Stimulated activated CD4-positive, alpha-beta T cell treated with anti-CD3 and anti-CD28 coated beads, Interleukin-4, amount 100 ng/mL, for 48 hours (primary cell): ENCODE measurements around the gene CP.
"Not testable (repeated sequence)": the region's sequence is repeated elsewhere in the genome, so short reads cannot be mapped to it uniquely, and the experiment has no call there.

Source experiments
- DNase-seq, 2 donors: peaks; one replicate each; pipeline ENCODE4 v3.0.0-alpha.2; 2020; ENCODE audit warnings: low read depth in 2 of 2

The CP gene

GRCh38 chr3:149221783-149222517 is at the start of gene CP:
CP (minus strand) TSS chr3:149221829; CDS start chr3:149221792, 37 bp downstream.
- no peak for DNase-seq

GRCh38 chr3:149270180-149270579 is 48.6 kb upstream of the CP start:
- DNase-seq = no peak

GRCh38 chr3:149269687-149270086 is 48.1 kb upstream of the CP start:
- DNase-seq = no peak

DNA sequence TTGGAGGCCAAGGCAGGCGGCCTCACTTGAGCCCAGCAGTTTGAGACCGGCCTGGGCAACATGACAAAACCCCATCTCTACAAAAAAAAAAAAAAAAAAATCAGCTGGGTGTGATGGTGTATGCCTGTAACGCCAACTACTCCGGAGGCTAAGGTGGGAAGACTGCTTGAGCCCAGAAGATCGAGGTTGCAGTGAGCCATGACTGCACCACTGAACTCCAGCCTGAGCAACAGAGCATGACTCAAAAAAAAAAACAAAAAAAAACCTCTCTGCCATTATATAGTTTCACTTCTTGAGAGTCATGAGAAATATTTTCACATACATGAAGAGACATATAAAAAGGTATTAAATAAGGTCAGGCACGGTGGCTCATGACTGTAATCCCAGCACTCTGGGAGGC is 45.9 kb upstream of the CP start:
- no peak for DNase-seq

- DNase-seq = no peak
Observed at GRCh38 chr3:149266736-149267135, 45.1 kb upstream of the CP start.

GRCh38 chr3:149263856-149264255 is 42.2 kb upstream of the CP start:
- DNase-seq = no peak

GRCh38 chr3:149258714-149259113 is 37.1 kb upstream of the CP start:
- no peak for DNase-seq

DNA sequence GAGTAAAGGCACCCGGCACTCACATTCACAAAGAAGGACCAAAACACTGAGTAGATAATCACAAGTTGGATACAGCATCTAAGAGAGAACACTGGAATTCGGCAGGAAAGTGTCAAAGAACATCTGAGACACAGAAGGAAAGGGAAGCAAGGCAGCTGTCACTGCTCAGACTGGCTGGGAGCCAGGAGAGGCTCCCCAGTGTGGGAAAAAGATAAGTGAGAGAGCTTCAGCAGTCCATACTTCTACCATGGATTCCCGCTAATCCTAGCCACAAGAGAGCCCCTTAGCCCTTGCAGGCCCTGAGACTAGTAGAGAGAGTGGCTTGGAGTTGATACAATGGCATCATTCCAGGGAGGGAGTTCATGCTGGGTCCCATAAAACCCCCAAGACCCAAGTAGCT is 36.7 kb upstream of the CP start:
- no peak for DNase-seq

DNA sequence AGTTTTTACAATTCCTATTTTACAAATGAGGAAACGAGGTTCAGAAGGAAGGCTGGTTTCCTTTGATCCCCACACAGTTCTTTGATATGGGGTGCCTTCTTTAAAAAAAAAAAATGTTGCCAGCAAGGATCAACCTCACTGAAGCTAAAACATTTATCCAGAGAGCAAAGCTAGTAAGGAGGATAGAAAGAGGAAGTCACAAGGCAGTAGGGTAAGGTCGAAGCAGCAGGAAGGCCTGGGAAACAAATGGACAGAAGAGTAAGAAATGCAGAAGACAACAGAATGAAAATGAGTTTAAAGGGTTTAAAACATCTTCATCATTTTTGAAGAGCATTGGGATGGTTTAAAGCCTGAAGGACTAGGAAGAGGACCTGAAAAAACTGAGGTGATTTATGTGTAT is 30.6 kb upstream of the CP start:
- no peak for DNase-seq

- no peak for DNase-seq
Observed at GRCh38 chr3:149251186-149251585, 29.6 kb upstream of the CP start.

- peak in 1 of 2 donors; percentile 11 for DNase-seq
Observed at GRCh38 chr3:149247929-149248691, 26.5 kb upstream of the CP start.

- no peak for DNase-seq
Observed at GRCh38 chr3:149247008-149247710, 25.5 kb upstream of the CP start.

GRCh38 chr3:149245738-149246451 is 24.3 kb upstream of the CP start:
- no peak for DNase-seq

GRCh38 chr3:149243540-149243939 is 21.9 kb upstream of the CP start:
- no peak for DNase-seq

DNA sequence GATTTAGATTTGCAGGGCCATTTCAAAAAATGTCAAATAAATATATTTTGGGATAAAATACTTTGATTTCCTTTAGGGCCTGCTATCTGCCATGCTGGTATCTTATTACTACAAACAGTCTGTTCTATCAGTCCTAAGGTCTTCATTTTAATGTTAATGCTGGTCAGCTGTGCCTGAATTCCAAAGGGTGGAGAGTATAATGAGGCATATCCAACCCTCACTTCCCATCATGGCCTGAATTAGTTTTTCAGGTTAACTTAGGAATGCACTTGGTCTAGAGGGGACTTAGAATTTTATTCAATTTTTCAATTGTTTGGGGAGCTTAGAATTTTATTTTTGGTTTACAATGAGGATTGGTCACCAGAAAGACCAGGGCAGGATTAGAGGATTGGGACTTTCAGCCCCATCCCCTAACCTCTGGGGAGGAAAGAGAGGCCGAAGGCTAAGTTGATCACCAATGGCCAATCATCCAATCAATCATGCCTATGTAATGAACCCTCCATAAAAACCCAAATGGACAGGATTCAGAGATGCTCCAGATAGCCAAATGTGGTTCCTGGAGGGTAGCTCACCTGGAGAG is 17.8 kb upstream of the CP start:
- DNase-seq = no peak

GRCh38 chr3:149238268-149238667 is 16.6 kb upstream of the CP start:
- not testable (repeated sequence) for DNase-seq

DNA sequence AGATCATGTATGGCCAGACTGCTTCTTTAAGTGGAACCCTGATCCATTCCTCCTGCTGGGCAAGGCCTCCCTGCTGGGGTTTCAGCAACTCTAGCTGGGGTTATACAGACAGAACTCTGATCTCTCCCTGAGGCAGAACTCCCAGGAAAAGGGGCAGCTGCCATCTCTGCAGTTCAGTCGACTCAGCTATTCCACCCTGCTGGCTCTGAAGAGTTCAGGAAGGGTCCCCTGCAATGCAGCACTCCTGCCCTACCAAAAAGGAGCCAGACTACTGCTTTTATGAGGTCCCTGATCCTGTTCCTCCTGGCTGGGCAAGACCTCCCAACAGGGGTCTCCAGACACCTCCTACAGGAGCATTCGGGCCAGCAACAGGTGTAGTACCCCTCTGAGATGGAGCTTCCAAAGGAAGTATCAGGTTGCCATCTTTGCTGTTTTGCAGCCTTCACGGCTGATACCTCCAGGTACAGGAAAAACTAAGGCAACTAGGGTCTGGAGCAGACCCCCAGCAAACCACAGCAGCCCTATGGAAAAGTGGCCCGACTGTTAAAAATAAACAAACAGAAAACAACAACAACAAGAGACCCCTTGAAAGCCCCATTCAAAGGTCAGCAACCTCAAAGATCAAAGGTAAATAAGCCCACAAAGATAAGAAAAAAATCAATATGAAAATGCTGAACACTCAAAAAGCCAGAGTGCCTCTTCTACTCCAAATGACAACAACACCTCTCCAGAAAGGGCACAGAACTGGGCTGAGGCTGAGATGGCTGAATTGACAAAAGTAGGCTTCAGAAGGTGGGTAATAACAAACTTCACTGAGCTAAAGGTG is 14.2 kb upstream of the CP start:
- DNase-seq = no peak

DNA sequence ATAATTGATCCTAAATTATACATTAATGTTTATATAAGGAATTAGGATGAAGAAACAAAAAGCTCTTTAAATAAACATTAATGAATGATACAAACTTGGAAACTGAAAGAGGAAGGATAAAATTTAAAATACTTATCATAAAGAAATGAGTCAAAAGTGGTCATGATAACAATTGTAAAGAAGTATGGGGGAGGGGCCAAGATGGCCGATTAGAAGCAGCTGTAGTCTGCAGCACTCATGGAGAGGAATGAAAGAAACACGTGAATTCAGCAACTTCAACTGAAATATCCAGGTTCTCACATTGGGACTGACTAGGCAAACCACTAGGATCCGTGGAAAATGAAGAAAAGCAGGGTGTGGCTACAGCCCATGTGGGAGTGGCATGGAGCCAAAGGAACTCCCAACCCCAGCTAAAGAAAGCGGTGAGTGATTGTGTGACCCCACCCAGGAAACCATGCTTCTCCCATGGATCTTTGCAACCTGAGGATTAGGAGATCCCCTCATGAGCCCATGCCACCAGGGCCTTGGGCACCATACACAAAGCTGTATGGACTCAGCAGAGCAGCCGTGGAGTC is 13.1 kb upstream of the CP start:
- no peak for DNase-seq

DNA sequence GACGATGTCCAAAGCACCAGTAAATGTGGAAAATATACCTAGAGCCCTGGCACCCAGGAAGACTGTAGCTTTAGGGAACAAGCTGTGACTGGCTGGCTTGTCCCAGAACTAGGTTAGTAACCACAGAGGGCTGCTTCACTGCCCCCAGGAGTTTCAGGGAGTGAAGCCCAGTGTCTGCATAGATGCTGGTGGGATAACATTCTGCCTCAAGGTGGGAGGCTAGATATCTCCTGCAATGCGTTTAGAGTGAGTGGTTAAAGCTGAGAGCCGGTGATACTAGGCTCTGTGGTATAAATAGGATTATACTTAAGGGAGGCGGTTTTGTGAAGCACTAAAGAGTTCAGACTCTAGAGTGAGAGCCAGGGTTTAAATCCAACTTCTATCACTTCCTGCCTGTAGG is 11.7 kb upstream of the CP start:
- DNase-seq = no peak

- DNase-seq = no peak
Observed at GRCh38 chr3:149231871-149232270, 10.2 kb upstream of the CP start.
